HG02981 (cell line): ENCODE results near the gene AZIN2.

ENCODE experiments used
- ATAC-seq: cut with Tn5 transposase; IDR thresholded peaks from one replicate; pipeline ENCODE4 v1.9.1; 2021; ENCODE audit warnings: mild to moderate bottlenecking, moderate library complexity; ENCODE audit not compliant: unreplicated experiment

The AZIN2 gene

DNA sequence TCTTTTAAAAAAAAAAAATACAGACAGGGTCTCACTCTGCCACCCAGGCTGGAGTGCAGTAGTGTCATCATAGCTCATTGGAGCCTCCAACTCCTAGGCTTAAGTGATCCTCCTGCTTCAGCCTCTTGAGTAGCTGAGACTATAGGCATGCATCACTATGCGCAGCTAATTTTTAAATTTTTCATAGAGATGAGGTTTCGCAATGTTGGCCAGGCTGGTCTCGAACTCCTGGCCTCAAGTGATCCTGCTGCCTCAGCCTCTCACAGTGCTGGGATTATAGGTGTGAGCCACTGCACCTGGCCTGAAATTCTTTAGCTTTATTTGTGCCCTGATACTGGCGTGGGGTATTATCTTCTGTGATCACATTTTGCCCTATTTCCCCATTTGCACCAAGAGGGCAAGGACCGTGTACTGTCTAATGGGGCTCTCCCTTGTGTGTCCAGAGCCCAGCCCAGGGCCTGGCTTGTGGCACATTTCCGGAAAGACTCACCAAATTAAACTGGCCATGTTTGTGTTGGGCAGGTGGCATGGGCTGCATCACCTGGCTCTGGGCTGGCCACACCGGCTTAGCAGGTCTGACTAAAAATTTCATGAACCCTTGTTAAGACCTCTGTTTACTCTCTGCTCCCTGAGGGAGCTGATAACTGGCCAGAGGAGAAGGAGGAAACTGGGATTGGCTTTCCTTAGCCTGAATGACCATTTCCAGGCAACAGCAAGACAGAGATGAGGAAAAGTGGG lies 68.7 kb downstream of the AZIN2 start:
- no peak for ATAC-seq

DNA sequence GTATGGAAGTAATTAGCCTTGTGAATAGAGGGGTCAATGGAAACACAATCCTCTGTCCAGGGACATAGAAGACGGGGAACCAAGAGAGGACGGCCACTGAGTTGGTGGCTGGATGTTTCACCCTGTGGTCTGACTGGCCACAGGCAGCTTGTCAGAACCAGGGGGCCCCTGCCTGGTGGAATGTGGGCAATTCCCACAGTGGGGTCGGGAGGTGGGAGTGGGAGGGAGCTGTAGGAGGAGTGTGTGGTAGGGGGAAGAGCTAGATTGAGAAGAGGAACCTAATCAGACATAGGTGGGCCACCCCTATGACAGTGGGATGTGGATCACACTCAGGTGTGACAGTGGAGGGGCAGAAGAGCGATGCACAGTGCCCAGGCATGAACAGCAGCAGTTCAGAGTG lies 69.6 kb downstream of the AZIN2 start:
- ATAC-seq: no peak

- ATAC-seq: no peak
These were observed 70.2 kb downstream of the AZIN2 start for GRCh38 chr1:33151116-33151515.

- no peak for ATAC-seq
These were observed 71.9 kb downstream of the AZIN2 start for GRCh38 chr1:33152685-33153432.

DNA sequence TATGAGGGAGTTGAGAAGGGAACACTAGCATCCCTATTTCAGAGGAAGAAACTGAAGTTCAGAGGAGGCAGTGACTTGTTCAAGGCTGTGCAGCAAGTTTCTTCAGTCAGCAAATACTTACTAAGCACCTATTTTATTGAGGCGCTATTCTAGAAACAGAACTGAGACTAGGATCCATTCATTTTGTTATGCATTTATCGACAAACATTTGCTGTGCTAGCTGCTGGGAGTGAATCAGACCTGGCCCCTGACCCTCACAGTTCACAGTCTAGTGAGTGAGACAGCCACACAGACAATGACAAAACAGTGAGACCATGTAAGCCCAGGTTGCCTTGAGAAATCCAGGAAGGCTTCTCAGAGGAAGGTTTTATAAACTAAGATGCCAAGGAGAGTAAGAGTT lies 72.7 kb downstream of the AZIN2 start:
- no peak for ATAC-seq

DNA sequence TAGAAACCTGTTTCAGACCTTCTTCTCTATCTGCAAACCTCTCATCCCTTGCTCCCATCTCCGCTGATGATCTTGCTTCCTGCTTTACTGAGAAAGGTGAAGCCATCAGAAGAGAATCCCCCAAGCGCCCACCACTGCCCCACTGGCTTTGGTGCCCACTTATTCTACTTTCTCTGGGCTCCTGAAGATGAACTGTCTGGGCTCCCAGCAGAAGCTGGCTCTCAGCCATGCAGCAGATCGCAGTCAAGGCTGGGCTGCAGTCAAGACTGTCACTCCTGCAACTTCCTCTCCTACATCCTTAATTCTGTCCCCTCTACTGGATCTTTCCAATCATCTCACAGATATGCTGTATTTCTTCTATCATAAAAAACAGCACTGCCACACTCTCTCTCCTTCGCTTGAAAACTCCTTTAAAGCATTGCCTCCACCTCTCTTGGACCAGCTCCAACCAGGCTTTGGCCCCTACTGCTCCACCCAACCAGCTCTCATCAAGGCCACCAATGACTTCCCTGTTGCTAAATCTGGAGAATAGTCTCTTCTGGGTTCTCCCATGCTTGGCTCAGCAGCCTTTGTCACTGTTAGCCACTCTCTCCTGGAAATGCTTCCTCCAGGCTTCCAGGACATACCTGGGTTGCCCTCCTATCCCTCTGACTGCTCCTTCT lies 75.1 kb downstream of the AZIN2 start:
- no peak for ATAC-seq

- ATAC-seq: no peak
These were observed 76.2 kb downstream of the AZIN2 start for GRCh38 chr1:33157131-33157530.

- no peak for ATAC-seq
These were observed 77.4 kb downstream of the AZIN2 start for GRCh38 chr1:33158366-33158765.

DNA sequence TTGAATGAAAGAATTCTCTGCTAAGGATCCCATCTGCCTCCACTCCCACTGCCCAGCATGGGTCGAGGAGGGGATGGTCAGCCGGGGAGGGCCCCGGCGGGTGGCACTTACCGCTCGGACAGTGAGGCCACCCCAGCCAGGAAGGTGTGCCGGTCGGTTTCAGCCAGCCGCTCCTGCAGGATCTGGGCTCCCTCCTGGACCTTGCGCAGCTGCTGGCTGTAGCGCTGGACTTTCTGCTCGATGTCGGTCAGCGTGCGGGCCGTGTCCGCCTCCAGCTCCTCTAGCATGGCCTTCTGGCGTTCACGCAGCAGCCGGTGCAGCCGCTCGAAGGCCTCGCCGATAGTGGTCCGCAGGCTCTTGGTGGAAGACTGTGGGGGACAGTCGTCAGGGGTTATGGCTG lies 78.6 kb downstream of the AZIN2 start:
- no peak for ATAC-seq

- ATAC-seq: no peak
These were observed 80.2 kb downstream of the AZIN2 start for GRCh38 chr1:33161061-33161681.

- no peak for ATAC-seq
These were observed 81.2 kb downstream of the AZIN2 start for GRCh38 chr1:33162141-33162540.

DNA sequence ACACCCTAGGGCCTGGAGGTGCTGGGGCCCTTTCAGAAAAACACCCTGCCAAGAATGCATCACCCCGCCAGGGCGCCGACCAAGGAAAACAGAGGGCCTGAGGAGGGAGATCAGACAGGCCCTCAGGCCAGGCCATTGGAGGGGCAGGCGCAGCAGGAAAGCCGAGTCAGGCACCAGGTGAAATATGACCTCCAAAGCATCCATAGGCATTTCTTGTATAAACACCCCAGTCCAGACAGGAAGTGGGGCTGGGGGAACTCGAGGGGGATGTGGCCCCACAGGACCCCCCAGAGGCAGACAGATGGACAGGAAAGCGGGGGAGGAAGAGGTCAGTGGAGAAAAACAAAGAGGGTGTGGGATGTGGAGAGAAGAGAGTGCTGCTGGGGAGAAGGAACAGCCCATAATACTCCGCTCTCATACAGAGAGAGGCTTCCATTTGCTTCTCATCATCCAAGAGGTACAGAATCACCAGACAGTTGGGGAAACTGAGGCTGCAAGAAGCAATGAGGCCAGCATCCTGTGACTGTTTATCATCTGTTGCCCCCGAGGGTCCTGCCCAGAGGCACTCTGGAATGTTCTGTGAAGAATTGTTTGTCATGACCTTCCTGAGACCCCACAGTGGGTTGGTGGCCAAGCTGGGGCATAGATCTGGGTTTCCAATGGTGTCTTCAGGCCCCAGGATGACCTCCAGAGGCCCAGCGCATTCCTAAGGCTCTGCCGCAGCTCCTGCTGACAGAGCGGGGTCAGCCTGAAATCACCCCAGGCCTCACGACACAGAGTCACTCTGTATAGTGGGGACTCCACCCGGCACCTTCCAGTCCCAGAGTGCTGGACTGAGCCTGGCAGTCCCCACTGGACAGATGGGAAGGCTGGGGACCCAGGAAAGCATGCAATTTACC lies 82.9 kb downstream of the AZIN2 start:
- ATAC-seq: no peak

GRCh38 chr1:33165209-33165608 lies 84.3 kb downstream of the AZIN2 start:
- no peak for ATAC-seq

- no peak for ATAC-seq
These were observed 84.9 kb downstream of the AZIN2 start for GRCh38 chr1:33165809-33166208.

DNA sequence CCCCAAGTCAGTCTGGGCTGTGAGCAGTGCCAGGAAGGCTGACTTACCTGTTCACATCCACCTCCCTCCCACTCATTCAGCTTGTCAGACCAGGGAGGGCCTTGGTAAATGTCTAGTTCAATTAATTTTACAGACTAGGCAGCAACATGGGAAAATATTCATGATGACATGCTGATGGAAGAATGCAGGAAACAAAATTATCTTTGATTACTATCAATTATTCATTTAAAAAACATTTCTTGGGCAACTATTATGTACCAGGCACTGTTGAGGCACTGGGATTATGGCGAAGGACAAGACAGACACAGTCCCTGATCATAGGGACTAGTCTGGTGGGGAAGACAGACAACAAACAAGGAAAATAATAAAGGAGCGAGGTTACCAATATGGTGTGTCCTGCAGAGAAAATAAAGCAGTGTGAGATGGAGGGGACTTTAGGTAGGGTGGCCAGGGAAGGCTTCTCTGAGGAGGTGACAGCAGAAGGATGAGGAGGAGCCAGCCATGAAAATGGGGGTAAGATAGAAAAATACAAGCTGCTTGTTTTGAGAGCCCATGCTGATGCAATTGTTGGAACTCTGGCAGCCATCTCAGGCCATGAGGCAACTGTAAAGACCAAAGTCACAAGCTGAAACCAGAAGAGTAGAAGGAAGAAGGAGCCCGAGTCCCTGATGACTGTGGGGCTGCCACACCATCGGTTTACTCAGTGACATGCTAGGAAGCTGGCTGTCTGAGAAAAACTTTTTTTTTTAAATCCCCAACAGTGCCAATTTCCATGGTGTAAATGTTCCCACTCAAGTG lies 86.9 kb downstream of the AZIN2 start:
- ATAC-seq: no peak

GRCh38 chr1:33168556-33169289 lies 87.8 kb downstream of the AZIN2 start:
- no peak for ATAC-seq

DNA sequence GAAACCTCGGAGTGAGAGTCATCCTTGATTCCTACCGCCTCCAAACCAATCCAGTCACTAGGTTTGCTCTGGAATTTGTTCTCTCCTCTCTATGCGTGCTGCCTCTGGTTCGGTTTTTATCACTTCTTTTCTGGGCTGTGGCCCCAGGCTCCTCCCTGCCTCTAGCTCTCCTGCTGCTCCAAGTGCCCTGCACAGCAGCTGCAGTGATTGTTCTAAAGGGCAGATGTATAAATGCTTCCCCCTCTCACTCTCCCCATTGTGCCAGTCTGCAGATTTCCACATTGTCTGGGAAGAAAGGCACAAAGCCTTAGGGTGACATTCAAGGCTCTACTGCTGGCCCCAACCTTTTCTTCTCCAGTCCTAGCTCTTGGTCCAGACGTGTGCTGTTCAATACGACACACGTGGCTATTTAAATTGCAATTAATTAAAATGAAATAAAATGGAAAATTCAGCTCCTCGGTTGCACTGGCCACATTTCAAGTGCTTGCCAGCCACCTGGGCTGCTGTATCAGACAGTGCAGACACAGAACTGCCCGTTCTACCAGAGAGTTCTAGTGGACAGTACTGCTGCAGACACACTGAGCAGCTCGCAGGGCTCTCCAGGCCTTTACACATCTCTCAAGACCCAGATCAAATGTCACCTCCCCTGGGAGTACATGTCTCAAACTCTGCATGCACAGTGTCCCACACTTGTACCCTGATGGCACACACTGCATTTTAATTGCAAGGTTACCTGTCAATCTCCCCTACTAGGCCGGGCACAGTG lies 88.5 kb downstream of the AZIN2 start:
- no peak for ATAC-seq
